Mesodermal cell (in vitro differentiated cells): Measurements from ENCODE around the gene SPIN1.

ENCODE experiments used
- H3K27ac ChIP-seq: 2 replicates; pipeline ENCODE4 v1.7.0; 2013; ENCODE audit warnings: mild to moderate bottlenecking, low read depth, low read length, moderate library complexity; ENCODE audit not compliant: severe bottlenecking
- H3K36me3 ChIP-seq: 2 replicates; pipeline ENCODE4 v1.7.1; 2013; ENCODE audit warnings: mild to moderate bottlenecking, low read length, moderate library complexity; ENCODE audit not compliant: control insufficient read depth, insufficient read depth
- H3K4me1 ChIP-seq: one replicate; pipeline ENCODE4 v1.7.1; 2013; ENCODE audit warnings: mild to moderate bottlenecking, low read length; ENCODE audit not compliant: insufficient read depth, control insufficient read depth, poor library complexity, severe bottlenecking
- H3K4me3 ChIP-seq: 2 replicates; pipeline ENCODE4 v1.7.0; 2013; ENCODE audit warnings: low read length, control low read depth, mild to moderate bottlenecking; ENCODE audit not compliant: insufficient read depth, poor library complexity, severe bottlenecking; ENCODE audit errors: extremely low read depth
- H3K9me3 ChIP-seq: 2 replicates; pipeline ENCODE4 v1.7.1; 2013; ENCODE audit warnings: mild to moderate bottlenecking, low read length, moderate library complexity; ENCODE audit not compliant: control insufficient read depth
- WGBS, 2 experiments: methylation state at CpG; one replicate each; pipeline ENCODE4 v1.1.5; 2013; ENCODE audit warnings: missing lambda C conversion rate in 2 of 2; ENCODE audit not compliant: insufficient coverage in 2 of 2; 5-methylcytosine and 5-hydroxymethylcytosine counted together

Gene SPIN1

GRCh38 chr9:88521308-88521707 lies 133.1 kb downstream of the SPIN1 start:
- Histone ChIP-seq H3K36me3 (no peaks in the 10 kb centered on the region), H3K4me3 (no peak overlapping the region), H3K4me1 (peaks cover 13% of the 10 kb centered on the region), H3K9me3 (no peaks in the 10 kb centered on the region), H3K27ac (no peak overlapping the region)
- WGBS, 2 experiments = 50% methylated on average over 4 of the region's 4 CpGs; no CpG with 5 or more reads in 1 of the 2 experiments

GRCh38 chr9:88522360-88522759 lies 134.1 kb downstream of the SPIN1 start:
- 100% methylated on average over 1 to 2 of the region's 4 CpGs for WGBS, 2 experiments
- Histone ChIP-seq H3K4me1 (peaks cover 13% of the 10 kb centered on the region), H3K36me3 (no peaks in the 10 kb centered on the region), H3K4me3 (no peak overlapping the region), H3K27ac (no peak overlapping the region), H3K9me3 (no peaks in the 10 kb centered on the region)

- Histone ChIP-seq H3K4me3 (no peak overlapping the region), H3K36me3 (no peaks in the 10 kb centered on the region), H3K4me1 (peaks cover 13% of the 10 kb centered on the region), H3K9me3 (no peaks in the 10 kb centered on the region), H3K27ac (no peak overlapping the region)
- WGBS, 2 experiments = 85 to 100% methylated on average over 3 of the region's 3 CpGs
Observed at GRCh38 chr9:88523056-88523455, 134.8 kb downstream of the SPIN1 start.

GRCh38 chr9:88524911-88525310 lies 136.7 kb downstream of the SPIN1 start:
- H3K27ac ChIP-seq = no peak overlapping the region

GRCh38 chr9:88527618-88528017 lies 139.4 kb downstream of the SPIN1 start:
- Histone ChIP-seq H3K4me1 (peaks cover 44% of the 10 kb centered on the region), H3K27ac (no peak overlapping the region), H3K4me3 (no peak overlapping the region), H3K9me3 (no peaks in the 10 kb centered on the region), H3K36me3 (no peaks in the 10 kb centered on the region)
- 92 to 100% methylated on average over 4 of the region's 7 CpGs for WGBS, 2 experiments

More at GRCh38 chr9:88524911-88525310, 136.7 kb downstream of the SPIN1 start:
- Histone ChIP-seq H3K9me3 (no peaks in the 10 kb centered on the region), H3K4me1 (peaks cover 27% of the 10 kb centered on the region), H3K4me3 (no peak overlapping the region), H3K36me3 (no peaks in the 10 kb centered on the region)
- WGBS, 2 experiments = 50 to 81% methylated on average over 1 to 4 of the region's 8 CpGs
